ENCODE results near the gene AIM2. TPM values are rescaled to one million over a fixed set of nuclear protein-coding genes. Genes with fewer than 3 reads are reported as not detected.

AIM2 gene
- total and polyA plus RNA-seq, 2 of the 13 experiments (the other 11 are each of a cell fraction or from before 2014, with no cell fraction given): not detected

DNA sequence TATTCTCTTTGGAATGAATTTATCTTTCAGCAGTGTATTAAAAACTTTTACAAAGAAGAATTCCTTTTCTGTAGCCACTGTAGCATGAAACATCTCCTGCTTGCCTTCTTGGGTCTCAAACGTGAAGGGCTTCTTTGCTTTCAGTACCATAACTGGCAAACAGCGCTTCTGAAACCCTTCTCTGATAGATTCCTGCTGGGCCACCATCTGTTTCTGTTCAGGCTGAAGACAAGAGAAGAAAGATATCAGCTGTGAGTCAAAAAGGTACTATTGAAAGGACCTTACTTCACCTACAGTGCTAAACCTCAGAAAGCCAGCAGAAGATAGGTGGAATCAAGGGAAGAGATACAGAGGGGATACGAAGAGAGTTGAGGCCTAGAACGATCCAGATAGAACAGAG is 10.5 kb downstream of the AIM2 start (continued):
- TF ChIP-seq, protein P1, sequence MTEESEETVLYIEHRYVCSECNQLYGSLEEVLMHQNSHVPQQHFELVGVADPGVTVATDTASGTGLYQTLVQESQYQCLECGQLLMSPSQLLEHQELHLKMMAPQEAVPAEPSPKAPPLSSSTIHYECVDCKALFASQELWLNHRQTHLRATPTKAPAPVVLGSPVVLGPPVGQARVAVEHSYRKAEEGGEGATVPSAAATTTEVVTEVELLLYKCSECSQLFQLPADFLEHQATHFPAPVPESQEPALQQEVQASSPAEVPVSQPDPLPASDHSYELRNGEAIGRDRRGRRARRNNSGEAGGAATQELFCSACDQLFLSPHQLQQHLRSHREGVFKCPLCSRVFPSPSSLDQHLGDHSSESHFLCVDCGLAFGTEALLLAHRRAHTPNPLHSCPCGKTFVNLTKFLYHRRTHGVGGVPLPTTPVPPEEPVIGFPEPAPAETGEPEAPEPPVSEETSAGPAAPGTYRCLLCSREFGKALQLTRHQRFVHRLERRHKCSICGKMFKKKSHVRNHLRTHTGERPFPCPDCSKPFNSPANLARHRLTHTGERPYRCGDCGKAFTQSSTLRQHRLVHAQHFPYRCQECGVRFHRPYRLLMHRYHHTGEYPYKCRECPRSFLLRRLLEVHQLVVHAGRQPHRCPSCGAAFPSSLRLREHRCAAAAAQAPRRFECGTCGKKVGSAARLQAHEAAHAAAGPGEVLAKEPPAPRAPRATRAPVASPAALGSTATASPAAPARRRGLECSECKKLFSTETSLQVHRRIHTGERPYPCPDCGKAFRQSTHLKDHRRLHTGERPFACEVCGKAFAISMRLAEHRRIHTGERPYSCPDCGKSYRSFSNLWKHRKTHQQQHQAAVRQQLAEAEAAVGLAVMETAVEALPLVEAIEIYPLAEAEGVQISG (CRISPR knock-in tag; IDR thresholded peaks at IDR 0.05): no peak
- TF ChIP-seq TSC22D2 (CRISPR knock-in tag; IDR thresholded peaks at IDR 0.05; ENCODE audit: borderline replicate concordance): no peak
- no peak for TF ChIP-seq NFYB (CRISPR knock-in tag; IDR thresholded peaks at IDR 0.05)

DNA sequence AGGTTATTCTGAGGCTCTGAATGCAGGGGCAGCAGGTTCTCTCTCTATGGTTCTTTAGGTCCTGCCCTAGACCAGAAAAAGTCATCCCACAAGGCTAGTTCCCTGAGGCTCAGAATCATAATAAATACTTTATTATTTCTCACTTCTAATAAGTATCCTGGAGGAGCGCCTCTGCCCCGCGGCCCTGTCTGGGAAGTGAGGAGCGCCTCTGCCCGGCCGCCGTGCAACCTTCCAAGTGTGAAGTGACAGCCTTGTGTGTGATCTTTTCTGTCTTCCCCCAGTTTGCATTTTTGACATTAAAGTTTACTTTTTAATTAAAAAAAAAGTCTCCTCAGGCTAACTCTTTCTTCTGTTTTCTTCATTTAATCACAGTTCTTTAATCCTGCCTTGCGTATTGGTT is 11.5 kb downstream of the AIM2 start:
- ChIA-PET CTCF (ENCODE audit: low intra/inter-chr PET ratio, low total read pairs) (no interaction called here), POLR2A (no interaction called here)
- FAIRE-seq (no peak), ATAC-seq (no peak), DNase-seq (ENCODE audit: low spot score) (no peak)
- Histone ChIP-seq H3K4me1 (ENCODE audit: insufficient read depth, low read length) (no peaks in the 10 kb centered on the region), H3K79me2 (ENCODE audit: insufficient read depth, low read length) (no peaks in the 10 kb centered on the region), H3K4me3 (replicated peaks in 1 of 3; ENCODE audit: insufficient read depth in 1 of 3, low read depth in 2 of 3, low read length in 3 of 3) (no peak overlapping the region), H3K9ac (ENCODE audit: insufficient read depth, low read depth, low read length) (no peak overlapping the region), H2AFZ (ENCODE audit: low read length) (no peak overlapping the region), H3K9me3 (ENCODE audit: low read length) (no peaks in the 10 kb centered on the region), H3K27ac (ENCODE audit: extremely low read length, insufficient read depth, low read length) (no peak overlapping the region), H3K4me2 (ENCODE audit: low read depth, low read length) (no peak overlapping the region), H3K36me3 (replicated peaks in 1 of 2; ENCODE audit: control insufficient read depth in 1 of 2, insufficient read depth in 2 of 2, low read length in 2 of 2) (no peaks in the 10 kb centered on the region), H4K20me1 (ENCODE audit: insufficient read depth, low read length) (no peaks in the 10 kb centered on the region), H3K27me3 (ENCODE audit: control insufficient read depth in 1 of 2, insufficient read depth in 2 of 2, low read length in 2 of 2) (peaks cover 0 to 4% of the 10 kb centered on the region in 2 experiments; a peak in 1 of 5 replicates)
- in situ Hi-C loops (cut with HindIII; ENCODE audit: extremely low pct_ligation_motif_present, low pct_unique_long_range_greater_than_20kb) (no loop called here), intact Hi-C loops (cut with micrococcal nuclease; ENCODE audit: unreplicated experiment) (no loop called here)
- no TSS peak for BruUV-seq (replicated peaks)
- TF ChIP-seq MATR3 (CRISPR knock-in tag; IDR thresholded peaks at IDR 0.05) (no peak), ZNF841 (CRISPR knock-in tag; IDR thresholded peaks at IDR 0.05; ENCODE audit: borderline replicate concordance) (no peak), KAT7 (CRISPR knock-in tag; IDR thresholded peaks at IDR 0.05; ENCODE audit: borderline replicate concordance) (no peak), ZNF749 (CRISPR knock-in tag; IDR thresholded peaks at IDR 0.05; ENCODE audit: borderline replicate concordance) (no peak), GATAD1 (CRISPR knock-in tag; IDR thresholded peaks at IDR 0.05) (no peak)
- WGBS (ENCODE audit: low lambda C conversion rate): 87% methylated on average over 8 of the region's 8 CpGs
